Activated naive CD8-positive, alpha-beta T cell treated with anti-CD3 and anti-CD28 coated beads for 36 hours (primary cell): ENCODE data around the gene UBE2F. TPM values are rescaled to one million over a fixed set of nuclear protein-coding genes. Genes with fewer than 3 reads are reported as not detected.

Experiments
- DNase-seq: peaks from one replicate; pipeline ENCODE4 v3.0.0; 2021
- H3K27ac Mint-ChIP-seq: one replicate; pipeline ENCODE4 v1.8.0; 2022; ENCODE audit warnings: mild to moderate bottlenecking, moderate library complexity, mixed read lengths
- H3K27me3 Mint-ChIP-seq: one replicate; pipeline ENCODE4 v1.8.0; 2022; ENCODE audit warnings: mild to moderate bottlenecking, mixed read lengths
- H3K36me3 Mint-ChIP-seq: one replicate; pipeline ENCODE4 v1.8.0; 2021; ENCODE audit warnings: mild to moderate bottlenecking, mixed read lengths
- H3K4me1 Mint-ChIP-seq: one replicate; pipeline ENCODE4 v1.8.0; 2021; ENCODE audit warnings: mixed read lengths
- H3K4me3 Mint-ChIP-seq: one replicate; pipeline ENCODE4 v1.8.0; 2022; ENCODE audit warnings: mild to moderate bottlenecking, moderate library complexity, mixed read lengths
- H3K9me3 Mint-ChIP-seq: one replicate; pipeline ENCODE4 v1.8.0; 2022; ENCODE audit warnings: mixed read lengths
- total RNA-seq, 2 experiments: library from RNA; stranded (reverse); gene quantifications; one replicate each; pipeline ENCODE4 v1.2.3, GENCODE V29; 2021

UBE2F gene
- total RNA-seq, 2 experiments from 2014 or later: 57.9 to 58.9 TPM

- peaks cover 43% of the 10 kb centered on the region for H3K36me3 Mint-ChIP-seq
- no peaks in the 10 kb centered on the region for H3K27me3 Mint-ChIP-seq
- no peak overlapping the region for H3K27ac Mint-ChIP-seq
- no peak overlapping the region for H3K4me3 Mint-ChIP-seq
- H3K4me1 Mint-ChIP-seq: peaks cover 50% of the 10 kb centered on the region
- H3K9me3 Mint-ChIP-seq: no peaks in the 10 kb centered on the region
- no peak for DNase-seq
Measured at GRCh38 chr2:238010572-238010971, 43.8 kb downstream of the UBE2F start.

DNA sequence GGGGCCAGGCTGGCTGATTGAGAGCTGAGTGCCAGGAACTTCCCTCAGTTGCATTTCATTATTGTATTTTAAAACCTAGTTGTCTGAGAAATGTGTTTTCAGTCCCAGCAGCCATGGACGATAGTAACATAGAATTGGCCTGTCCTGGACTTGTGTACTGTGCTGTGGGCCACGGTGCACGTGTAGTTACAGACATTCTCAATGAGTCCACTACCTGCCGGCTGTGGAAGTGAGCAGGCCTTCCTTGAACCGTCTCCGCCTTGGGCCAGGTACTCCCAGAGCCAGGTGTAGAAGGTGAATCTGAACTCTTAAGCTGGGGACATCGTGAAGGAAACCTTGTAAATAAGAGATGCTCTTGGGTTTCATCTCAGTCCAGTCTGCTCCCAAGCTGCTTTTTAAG lies 47.0 kb downstream of the UBE2F start:
- H3K36me3 Mint-ChIP-seq: peaks cover 29% of the 10 kb centered on the region
- no peak for DNase-seq
- peaks cover 29% of the 10 kb centered on the region for H3K4me1 Mint-ChIP-seq
- H3K9me3 Mint-ChIP-seq: no peaks in the 10 kb centered on the region
- H3K27ac Mint-ChIP-seq: no peak overlapping the region
- no peak overlapping the region for H3K4me3 Mint-ChIP-seq
- H3K27me3 Mint-ChIP-seq: no peaks in the 10 kb centered on the region

DNA sequence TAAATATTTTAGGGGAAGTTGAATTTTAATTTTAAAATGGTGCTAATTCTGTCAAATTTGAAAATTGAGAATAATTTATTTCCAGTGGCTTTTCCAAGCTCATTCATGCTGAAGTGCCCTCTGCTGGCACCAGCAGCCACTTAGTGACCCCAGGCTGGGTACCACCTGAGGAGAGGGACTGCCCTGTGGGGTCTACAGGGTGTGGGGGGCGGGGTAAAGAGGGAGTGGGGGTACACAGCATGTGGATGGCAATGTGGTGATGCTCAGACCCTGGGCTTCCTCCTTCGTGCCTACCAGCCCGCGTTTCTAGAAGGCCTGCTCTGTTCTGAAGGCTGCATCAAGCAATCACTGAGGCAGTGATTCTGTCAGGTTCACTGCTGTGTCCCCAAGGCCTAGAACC lies 48.9 kb downstream of the UBE2F start:
- no peaks in the 10 kb centered on the region for H3K9me3 Mint-ChIP-seq
- H3K27ac Mint-ChIP-seq: no peak overlapping the region
- H3K4me1 Mint-ChIP-seq: peaks cover 16% of the 10 kb centered on the region
- no peak for DNase-seq
- peaks cover 26% of the 10 kb centered on the region for H3K36me3 Mint-ChIP-seq
- H3K27me3 Mint-ChIP-seq: no peaks in the 10 kb centered on the region
- H3K4me3 Mint-ChIP-seq: no peak overlapping the region

- no peaks in the 10 kb centered on the region for H3K27me3 Mint-ChIP-seq
- H3K36me3 Mint-ChIP-seq: peaks cover 29% of the 10 kb centered on the region
- H3K27ac Mint-ChIP-seq: no peak overlapping the region
- peaks cover 11% of the 10 kb centered on the region for H3K4me1 Mint-ChIP-seq
- H3K4me3 Mint-ChIP-seq: no peak overlapping the region
- no peaks in the 10 kb centered on the region for H3K9me3 Mint-ChIP-seq
- no peak for DNase-seq
Measured at GRCh38 chr2:238016526-238016925, 49.7 kb downstream of the UBE2F start.

DNA sequence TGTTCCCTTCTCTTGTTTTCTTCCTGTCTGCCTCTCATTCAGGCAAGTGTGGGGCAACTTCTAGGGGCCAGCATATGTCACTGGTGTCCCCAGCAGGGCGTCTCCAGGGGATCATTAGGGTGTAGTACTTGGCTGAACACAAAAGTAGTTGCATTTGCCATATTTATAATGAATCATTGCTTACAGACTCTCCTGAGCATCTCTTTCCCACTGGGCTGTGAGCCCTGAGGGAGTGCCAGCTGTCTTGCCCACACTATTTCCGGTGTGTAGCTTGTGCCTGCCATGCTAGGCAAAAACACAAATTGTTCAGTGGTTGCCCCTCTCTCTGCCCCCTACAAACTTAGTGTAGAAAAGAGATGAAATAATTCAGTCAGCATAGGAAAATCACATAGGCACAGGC lies 53.1 kb downstream of the UBE2F start:
- H3K9me3 Mint-ChIP-seq: no peaks in the 10 kb centered on the region
- no peak for DNase-seq
- no peak overlapping the region for H3K4me3 Mint-ChIP-seq
- peaks cover 18% of the 10 kb centered on the region for H3K4me1 Mint-ChIP-seq
- no peaks in the 10 kb centered on the region for H3K27me3 Mint-ChIP-seq
- H3K27ac Mint-ChIP-seq: no peak overlapping the region
- H3K36me3 Mint-ChIP-seq: peaks cover 21% of the 10 kb centered on the region

DNA sequence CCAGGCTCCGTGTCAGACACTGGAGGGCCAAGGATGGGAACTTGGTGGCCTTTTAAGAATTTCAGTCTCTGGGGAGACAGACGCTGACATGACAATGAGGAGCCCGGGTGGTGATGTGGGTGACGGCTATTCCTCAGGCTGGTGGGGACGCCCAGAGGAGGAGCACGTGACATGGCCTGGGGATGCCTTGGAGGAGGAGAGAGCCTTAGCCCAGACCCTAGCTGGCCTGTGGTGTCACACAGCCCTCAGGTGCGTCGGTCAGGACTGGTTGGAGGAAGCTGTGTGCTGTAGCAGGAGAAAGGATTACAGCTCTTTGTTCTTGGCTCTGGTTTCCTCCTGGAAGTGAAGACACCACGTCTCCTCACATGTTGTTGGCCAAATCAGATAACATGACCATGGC lies 54.0 kb downstream of the UBE2F start:
- no peaks in the 10 kb centered on the region for H3K9me3 Mint-ChIP-seq
- peaks cover 19% of the 10 kb centered on the region for H3K4me1 Mint-ChIP-seq
- no peak for DNase-seq
- peaks cover 27% of the 10 kb centered on the region for H3K36me3 Mint-ChIP-seq
- H3K4me3 Mint-ChIP-seq: no peak overlapping the region
- H3K27ac Mint-ChIP-seq: no peak overlapping the region
- no peaks in the 10 kb centered on the region for H3K27me3 Mint-ChIP-seq

DNA sequence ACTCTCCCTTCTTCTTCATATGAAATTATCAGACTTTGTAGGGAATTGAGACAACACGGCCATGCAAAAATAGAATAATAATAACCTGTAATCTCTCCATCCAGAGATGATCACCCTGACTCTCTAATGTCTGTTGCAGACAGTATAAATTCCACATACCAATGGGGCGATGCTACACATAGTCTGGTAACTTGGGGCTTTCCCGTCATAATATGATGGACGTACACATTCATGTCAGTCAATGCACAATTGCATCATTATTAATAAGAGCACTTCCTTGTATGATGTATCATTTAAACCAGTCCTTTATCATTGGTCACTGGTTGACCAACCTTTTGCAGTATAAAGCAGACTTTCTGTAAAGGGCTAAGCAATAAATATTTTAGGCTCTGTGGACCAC lies 54.5 kb downstream of the UBE2F start:
- Mint-ChIP-seq H3K9me3 (no peaks in the 10 kb centered on the region), H3K36me3 (peaks cover 29% of the 10 kb centered on the region), H3K4me1 (peaks cover 19% of the 10 kb centered on the region), H3K4me3 (no peak overlapping the region), H3K27ac (no peak overlapping the region), H3K27me3 (no peaks in the 10 kb centered on the region)
- no peak for DNase-seq

GRCh38 chr2:238022594-238023157 lies 55.9 kb downstream of the UBE2F start:
- Mint-ChIP-seq H3K9me3 (no peaks in the 10 kb centered on the region), H3K36me3 (peaks cover 33% of the 10 kb centered on the region), H3K4me3 (no peak overlapping the region), H3K4me1 (peaks cover 19% of the 10 kb centered on the region), H3K27me3 (no peaks in the 10 kb centered on the region), H3K27ac (no peak overlapping the region)
- no peak for DNase-seq

GRCh38 chr2:238023608-238024007 lies 56.8 kb downstream of the UBE2F start:
- peaks cover 33% of the 10 kb centered on the region for H3K36me3 Mint-ChIP-seq
- no peaks in the 10 kb centered on the region for H3K9me3 Mint-ChIP-seq
- no peak overlapping the region for H3K27ac Mint-ChIP-seq

GRCh38 chr2:238024986-238025385 lies 58.2 kb downstream of the UBE2F start:
- Mint-ChIP-seq H3K4me3 (no peak overlapping the region), H3K9me3 (no peaks in the 10 kb centered on the region), H3K4me1 (peaks cover 17% of the 10 kb centered on the region), H3K27me3 (no peaks in the 10 kb centered on the region), H3K36me3 (peaks cover 27% of the 10 kb centered on the region), H3K27ac (no peak overlapping the region)
- DNase-seq: peak; percentile 10

More at GRCh38 chr2:238023608-238024007, 56.8 kb downstream of the UBE2F start:
- DNase-seq: no peak
- Mint-ChIP-seq H3K4me3 (no peak overlapping the region), H3K27me3 (no peaks in the 10 kb centered on the region), H3K4me1 (peaks cover 19% of the 10 kb centered on the region)

DNA sequence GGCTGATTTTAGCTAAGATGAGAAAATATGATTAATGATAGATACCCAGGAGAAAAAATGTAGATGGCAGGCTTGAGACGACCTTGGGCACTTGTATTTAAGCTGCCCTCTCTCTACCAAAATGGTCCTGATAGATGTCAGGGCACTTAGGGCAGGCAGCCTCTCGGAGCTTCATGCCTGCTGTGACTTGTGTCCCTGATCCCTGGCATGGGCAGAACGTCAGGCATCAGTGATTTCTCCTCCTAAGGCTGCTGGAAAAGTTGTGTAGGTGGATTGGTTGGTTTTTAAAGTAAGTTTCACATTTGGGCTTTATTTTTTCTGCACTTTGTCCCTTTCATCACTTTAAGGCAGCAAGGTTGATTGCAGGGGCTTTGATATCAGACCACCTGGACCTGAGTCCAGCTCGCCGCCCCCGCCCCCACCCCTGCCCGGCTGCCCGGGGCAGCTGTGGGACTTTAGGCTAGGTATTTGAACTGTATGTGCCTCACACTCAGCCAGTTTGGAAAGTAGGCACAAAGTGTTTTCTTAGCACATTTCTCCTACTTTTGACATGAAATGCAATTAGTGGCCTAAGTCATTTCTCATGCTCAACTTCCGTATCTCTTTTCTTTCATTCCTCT lies 59.0 kb downstream of the UBE2F start:
- peaks cover 17% of the 10 kb centered on the region for H3K4me1 Mint-ChIP-seq

DNA sequence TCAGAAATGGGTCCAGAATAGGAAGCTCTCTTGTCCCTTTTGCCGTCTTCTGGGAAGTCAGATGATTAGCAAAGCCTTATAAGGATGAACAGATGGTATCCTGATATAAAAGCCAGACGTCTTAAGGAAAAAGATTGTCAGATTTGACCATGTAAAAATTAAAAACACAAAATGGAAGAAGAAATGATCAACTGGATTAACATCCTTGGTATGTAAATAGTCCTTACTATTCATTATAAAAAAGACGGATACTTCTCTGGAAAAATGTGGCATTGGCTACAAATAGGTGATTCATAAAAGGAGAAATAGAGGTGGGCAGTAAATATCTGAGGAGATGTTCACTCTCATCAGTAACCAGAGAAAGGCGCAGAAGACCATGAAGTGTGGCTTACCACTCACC lies 60.2 kb downstream of the UBE2F start:
- H3K27ac Mint-ChIP-seq: no peak overlapping the region
- H3K27me3 Mint-ChIP-seq: no peaks in the 10 kb centered on the region
- no peaks in the 10 kb centered on the region for H3K9me3 Mint-ChIP-seq
- no peak for DNase-seq
- H3K36me3 Mint-ChIP-seq: peaks cover 33% of the 10 kb centered on the region
- H3K4me1 Mint-ChIP-seq: peaks cover 17% of the 10 kb centered on the region
- H3K4me3 Mint-ChIP-seq: no peak overlapping the region

More for the DNA sequence above, 59.0 kb downstream of the UBE2F start:
- Mint-ChIP-seq H3K4me3 (no peak overlapping the region), H3K9me3 (no peaks in the 10 kb centered on the region), H3K27me3 (no peaks in the 10 kb centered on the region), H3K36me3 (peaks cover 30% of the 10 kb centered on the region), H3K27ac (no peak overlapping the region)
- DNase-seq: no peak

DNA sequence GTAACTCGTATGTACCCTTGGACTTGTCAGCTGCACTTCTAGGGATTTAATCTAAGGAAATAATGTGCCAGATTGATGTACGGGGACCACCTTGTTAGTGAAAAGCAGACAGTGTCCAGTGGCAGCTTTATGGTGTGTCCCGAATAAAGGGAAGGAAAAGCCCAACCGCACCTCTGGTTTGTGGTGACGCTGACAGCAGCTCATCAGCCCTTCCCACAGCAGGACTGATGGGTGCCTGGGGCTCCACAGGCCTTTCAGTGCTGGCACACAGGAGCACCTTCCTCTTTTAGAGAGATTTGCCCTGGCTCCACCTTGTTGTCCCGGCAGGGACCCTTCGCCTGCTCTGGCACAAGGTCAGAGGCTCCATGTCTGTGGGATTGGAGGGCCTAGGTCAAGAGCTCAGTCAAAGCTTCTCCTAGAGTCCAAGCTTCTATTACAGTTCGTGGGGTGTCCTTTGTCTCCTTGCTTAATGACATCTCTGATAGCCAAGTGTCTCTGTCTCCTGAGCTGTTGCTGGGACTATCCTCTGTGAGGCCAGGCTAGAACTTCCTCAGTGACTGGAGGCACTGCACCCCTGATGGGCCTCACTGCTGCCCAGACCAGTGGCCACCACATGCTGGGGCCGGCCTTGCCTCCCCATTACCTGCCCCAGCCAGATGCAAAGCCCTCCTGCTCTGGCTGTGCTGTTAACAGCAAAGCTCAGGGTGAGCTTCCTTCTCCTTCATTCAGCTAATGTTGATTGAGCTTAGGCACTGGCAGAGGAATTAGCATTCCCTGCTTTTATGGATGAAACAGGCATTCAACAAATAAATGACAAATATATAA lies 61.0 kb downstream of the UBE2F start:
- Mint-ChIP-seq H3K36me3 (peaks cover 33% of the 10 kb centered on the region), H3K27me3 (no peaks in the 10 kb centered on the region), H3K4me1 (peaks cover 17% of the 10 kb centered on the region), H3K27ac (no peak overlapping the region), H3K9me3 (no peaks in the 10 kb centered on the region), H3K4me3 (no peak overlapping the region)
- DNase-seq: no peak

GRCh38 chr2:238029853-238030252 lies 63.0 kb downstream of the UBE2F start:
- no peaks in the 10 kb centered on the region for H3K9me3 Mint-ChIP-seq
- H3K36me3 Mint-ChIP-seq: peaks cover 40% of the 10 kb centered on the region
- H3K4me1 Mint-ChIP-seq: peaks cover 9% of the 10 kb centered on the region
- no peak overlapping the region for H3K4me3 Mint-ChIP-seq
- no peak for DNase-seq
- H3K27me3 Mint-ChIP-seq: no peaks in the 10 kb centered on the region
- no peak overlapping the region for H3K27ac Mint-ChIP-seq

DNA sequence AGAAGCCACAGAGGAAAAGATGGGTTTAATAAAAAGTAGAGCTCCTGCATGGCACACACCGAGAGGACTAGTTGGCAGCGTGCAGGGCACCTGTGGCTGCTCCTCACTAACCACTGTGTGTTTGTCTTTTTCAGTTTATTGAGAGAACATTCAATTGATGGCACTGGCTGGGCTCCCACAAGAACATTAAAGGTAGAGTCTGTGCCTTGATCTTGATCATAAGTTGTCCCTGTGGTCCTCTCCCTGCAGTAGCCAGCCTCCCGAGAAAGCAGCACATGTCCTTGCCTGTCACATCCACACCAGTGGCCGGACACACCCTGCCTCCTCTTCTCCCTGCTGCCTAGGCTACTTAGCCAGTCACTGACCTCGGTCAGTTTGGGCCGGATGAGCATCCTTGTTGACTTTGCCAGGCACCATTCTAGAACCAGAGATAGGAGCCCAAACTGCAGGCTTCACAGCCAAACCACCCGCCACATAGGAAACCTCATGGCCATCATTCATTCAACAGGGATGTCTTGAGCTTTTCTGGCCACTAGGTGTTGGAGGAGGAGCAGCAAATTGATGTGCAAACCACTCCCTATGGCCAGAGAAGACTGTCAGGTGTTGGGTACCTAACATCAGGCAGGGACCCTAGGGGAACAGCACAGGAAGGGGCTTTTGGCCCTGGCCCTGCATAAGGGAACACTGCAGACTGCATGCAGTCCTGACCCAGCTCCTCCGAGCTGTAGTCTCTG lies 63.8 kb downstream of the UBE2F start:
- no peak overlapping the region for H3K27ac Mint-ChIP-seq
- H3K4me1 Mint-ChIP-seq: peaks cover 1% of the 10 kb centered on the region
- no peak overlapping the region for H3K4me3 Mint-ChIP-seq
- H3K36me3 Mint-ChIP-seq: peaks cover 39% of the 10 kb centered on the region
- H3K27me3 Mint-ChIP-seq: no peaks in the 10 kb centered on the region
- DNase-seq: no peak
- H3K9me3 Mint-ChIP-seq: no peaks in the 10 kb centered on the region
